H1 (cell line): ENCODE data around the gene VWA7.
A peak's percentile ranks its signal among the peaks of the same experiment; 100 is the strongest.

Source experiments
- ASH2L ChIP-seq: fragments of 200-600, 300-600 bp; sonication (generic); IDR thresholded peaks from one replicate; pipeline ENCODE4 v1.7.1; 2017; ENCODE audit warnings: low read length
- BRCA1 ChIP-seq: IDR thresholded peaks from 2 replicates; pipeline ENCODE4 v1.6.1; 2012; ENCODE audit warnings: low read depth, low read length, improper control_type of control experiment
- CEBPB ChIP-seq: IDR thresholded peaks from 2 replicates; pipeline ENCODE4 v1.6.1; 2012; ENCODE audit warnings: low read depth, low read length
- EZH2 ChIP-seq: fragments of 200-600 bp; sonication (generic); IDR thresholded peaks from 2 replicates; pipeline ENCODE4 v1.7.1; 2012; ENCODE audit warnings: low read depth, mild to moderate bottlenecking, moderate library complexity, low read length, inconsistent platforms; ENCODE audit not compliant: severe bottlenecking
- PHF8 ChIP-seq: fragments of 200-600 bp; sonication (generic); conservative IDR thresholded peaks from 2 replicates; pipeline ENCODE4 v1.7.1; 2012; ENCODE audit warnings: low read depth, mild to moderate bottlenecking, inconsistent platforms, low read length, moderate library complexity
- POLR2A ChIP-seq, 2 experiments: IDR thresholded peaks; 1 replicate in 1 of 2; 2 replicates in 1 of 2; pipeline ENCODE4 v1.6.1; 2011; ENCODE audit warnings: low read depth in 2 of 2, low read length in 2 of 2, mild to moderate bottlenecking in 2 of 2; ENCODE audit errors: control extremely low read depth in 1 of 2
- TF ChIP-seq, protein P1 (sequence below), 3 experiments: IDR thresholded peaks; 1 replicate in 2 of 3; 2 replicates in 1 of 3; pipeline versions ENCODE4 v1.5.1 to v1.6.1; 2011; ENCODE audit warnings: low read length in 3 of 3, mild to moderate bottlenecking in 3 of 3, inconsistent platforms in 2 of 3, low read depth in 1 of 3, moderate library complexity in 1 of 3; ENCODE audit not compliant: insufficient read depth in 1 of 3; ENCODE audit errors: control extremely low read depth in 1 of 3
- TF ChIP-seq, protein P2 (sequence below): IDR thresholded peaks from 2 replicates; pipeline ENCODE4 v1.6.1; 2011; ENCODE audit warnings: low read depth, mild to moderate bottlenecking, low read length; ENCODE audit not compliant: insufficient read depth

DNA sequence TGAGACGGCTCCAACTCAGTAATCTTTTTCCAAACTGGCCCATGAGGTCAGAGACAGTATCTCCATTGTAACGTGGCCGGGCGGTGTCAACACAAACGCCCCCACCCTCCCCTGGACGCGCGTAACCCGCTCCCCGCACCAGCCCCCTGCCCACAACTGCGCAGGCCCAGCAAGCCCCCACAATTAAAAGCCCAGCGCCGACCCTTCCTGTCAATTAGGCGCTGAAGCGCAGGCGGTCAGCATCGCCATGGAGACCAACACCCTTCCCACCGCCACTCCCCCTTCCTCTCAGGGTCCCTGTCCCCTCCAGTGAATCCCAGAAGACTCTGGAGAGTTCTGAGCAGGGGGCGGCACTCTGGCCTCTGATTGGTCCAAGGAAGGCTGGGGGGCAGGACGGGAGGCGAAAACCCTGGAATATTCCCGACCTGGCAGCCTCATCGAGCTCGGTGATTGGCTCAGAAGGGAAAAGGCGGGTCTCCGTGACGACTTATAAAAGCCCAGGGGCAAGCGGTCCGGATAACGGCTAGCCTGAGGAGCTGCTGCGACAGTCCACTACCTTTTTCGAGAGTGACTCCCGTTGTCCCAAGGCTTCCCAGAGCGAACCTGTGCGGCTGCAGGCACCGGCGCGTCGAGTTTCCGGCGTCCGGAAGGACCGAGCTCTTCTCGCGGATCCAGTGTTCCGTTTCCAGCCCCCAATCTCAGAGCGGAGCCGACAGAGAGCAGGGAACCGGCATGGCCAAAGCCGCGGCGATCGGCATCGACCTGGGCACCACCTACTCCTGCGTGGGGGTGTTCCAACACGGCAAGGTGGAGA, 38.1 kb upstream of the VWA7 start, which contains the start of the genes HSPA1A and HSPA1L:
- TF ChIP-seq POLR2A (IDR thresholded peaks at IDR 0.05; ENCODE audit: control extremely low read depth in 1 of 2, low read depth in 2 of 2, low read length in 2 of 2) (peak; percentile 97), BRCA1 (no peak), PHF8 (peak; percentile 70), CEBPB (no peak), ASH2L (no peak), EZH2 (no peak)
- TF ChIP-seq, protein P1, sequence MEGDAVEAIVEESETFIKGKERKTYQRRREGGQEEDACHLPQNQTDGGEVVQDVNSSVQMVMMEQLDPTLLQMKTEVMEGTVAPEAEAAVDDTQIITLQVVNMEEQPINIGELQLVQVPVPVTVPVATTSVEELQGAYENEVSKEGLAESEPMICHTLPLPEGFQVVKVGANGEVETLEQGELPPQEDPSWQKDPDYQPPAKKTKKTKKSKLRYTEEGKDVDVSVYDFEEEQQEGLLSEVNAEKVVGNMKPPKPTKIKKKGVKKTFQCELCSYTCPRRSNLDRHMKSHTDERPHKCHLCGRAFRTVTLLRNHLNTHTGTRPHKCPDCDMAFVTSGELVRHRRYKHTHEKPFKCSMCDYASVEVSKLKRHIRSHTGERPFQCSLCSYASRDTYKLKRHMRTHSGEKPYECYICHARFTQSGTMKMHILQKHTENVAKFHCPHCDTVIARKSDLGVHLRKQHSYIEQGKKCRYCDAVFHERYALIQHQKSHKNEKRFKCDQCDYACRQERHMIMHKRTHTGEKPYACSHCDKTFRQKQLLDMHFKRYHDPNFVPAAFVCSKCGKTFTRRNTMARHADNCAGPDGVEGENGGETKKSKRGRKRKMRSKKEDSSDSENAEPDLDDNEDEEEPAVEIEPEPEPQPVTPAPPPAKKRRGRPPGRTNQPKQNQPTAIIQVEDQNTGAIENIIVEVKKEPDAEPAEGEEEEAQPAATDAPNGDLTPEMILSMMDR (IDR thresholded peaks at IDR 0.05; ENCODE audit: control extremely low read depth in 1 of 3, insufficient read depth in 1 of 3, low read depth in 1 of 3, low read length in 3 of 3) = no peak
- TF ChIP-seq, protein P2, sequence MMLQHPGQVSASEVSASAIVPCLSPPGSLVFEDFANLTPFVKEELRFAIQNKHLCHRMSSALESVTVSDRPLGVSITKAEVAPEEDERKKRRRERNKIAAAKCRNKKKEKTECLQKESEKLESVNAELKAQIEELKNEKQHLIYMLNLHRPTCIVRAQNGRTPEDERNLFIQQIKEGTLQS = no peak
